HepG2 (cell line): ENCODE measurements around the gene CEP104. TPM values are rescaled to one million over a fixed set of nuclear protein-coding genes. Genes with fewer than 3 reads are reported as not detected.

Source experiments
- ATF4 ChIP-seq, 2 experiments: fragments of 450-650 bp in 1 of 2; sonication (generic) in 1 of 2; formaldehyde crosslinking; IDR thresholded peaks; 2 replicates each; pipeline versions ENCODE4 v1.5.0 to v1.8.0; 2020 to 2022; ENCODE audit warnings: mild to moderate bottlenecking in 1 of 2, missing genetic modification reagents in 1 of 2
- CCAR2 ChIP-seq: fragments of 200-400 bp; formaldehyde crosslinking; optimal IDR thresholded peaks from 2 replicates; pipeline ENCODE3; 2018; ENCODE audit warnings: low read depth, mild to moderate bottlenecking, low read length, moderate library complexity
- EHMT2 ChIP-seq: fragments of 200-600 bp; sonication (generic); IDR thresholded peaks from 2 replicates; pipeline ENCODE4 v1.7.0; 2017; ENCODE audit warnings: antibody characterized with exemption, low read depth, low read length, borderline replicate concordance
- HNF4A ChIP-seq: sonication (generic); formaldehyde crosslinking; IDR thresholded peaks from 2 replicates; pipeline ENCODE4 v1.4.0; 2020; ENCODE audit warnings: missing genetic modification reagents
- ISX ChIP-seq: sonication (generic); formaldehyde crosslinking; conservative IDR thresholded peaks from 2 replicates; pipeline ENCODE4 v1.5.0; 2020; ENCODE audit warnings: missing genetic modification reagents
- MEF2D ChIP-seq: sonication (generic); formaldehyde crosslinking; IDR thresholded peaks from 2 replicates; pipeline ENCODE4 v1.5.1; 2020; ENCODE audit warnings: mild to moderate bottlenecking, missing genetic modification reagents
- MYC ChIP-seq: sonication (generic); formaldehyde crosslinking; IDR thresholded peaks from 2 replicates; pipeline ENCODE4 v1.9.0; 2021; ENCODE audit warnings: missing genetic modification reagents, borderline replicate concordance
- REPIN1 ChIP-seq: sonication (generic); formaldehyde crosslinking; IDR thresholded peaks from 2 replicates; pipeline ENCODE4 v1.8.0; 2022; ENCODE audit warnings: missing genetic modification reagents, low read depth, mild to moderate bottlenecking, borderline replicate concordance
- SCMH1 ChIP-seq: sonication (generic); formaldehyde crosslinking; IDR thresholded peaks from 2 replicates; pipeline ENCODE4 v1.9.0; 2021; ENCODE audit warnings: missing genetic modification reagents, mild to moderate bottlenecking, borderline replicate concordance
- SETDB1 ChIP-seq: sonication (generic); formaldehyde crosslinking; IDR thresholded peaks from 2 replicates; pipeline ENCODE4 v1.5.1; 2020; ENCODE audit warnings: missing genetic modification reagents, mild to moderate bottlenecking, borderline replicate concordance
- SKIL ChIP-seq: sonication (generic); formaldehyde crosslinking; IDR thresholded peaks from 2 replicates; pipeline ENCODE4 v1.8.0; 2022; ENCODE audit warnings: missing genetic modification reagents, mild to moderate bottlenecking, moderate library complexity, borderline replicate concordance
- TFDP2 ChIP-seq: sonication (generic); formaldehyde crosslinking; IDR thresholded peaks from 2 replicates; pipeline ENCODE4 v1.4.0; 2020; ENCODE audit warnings: missing genetic modification reagents
- ZBED4 ChIP-seq: sonication (generic); formaldehyde crosslinking; IDR thresholded peaks from 2 replicates; pipeline ENCODE4 v1.4.0; 2020; ENCODE audit warnings: missing genetic modification reagents, borderline replicate concordance
- ZNF275 ChIP-seq: sonication (generic); formaldehyde crosslinking; IDR thresholded peaks from 2 replicates; pipeline ENCODE4 v1.8.0; 2022; ENCODE audit warnings: missing genetic modification reagents, mild to moderate bottlenecking, inconsistent platforms, borderline replicate concordance
- ZNF432 ChIP-seq: sonication (generic); formaldehyde crosslinking; IDR thresholded peaks from 2 replicates; pipeline ENCODE4 v1.5.0; 2020; ENCODE audit warnings: missing genetic modification reagents, mild to moderate bottlenecking, borderline replicate concordance
- ZNF451 ChIP-seq: sonication (generic); formaldehyde crosslinking; IDR thresholded peaks from 2 replicates; pipeline ENCODE4 v1.5.0; 2020; ENCODE audit warnings: mild to moderate bottlenecking, missing genetic modification reagents
- ZSCAN21 ChIP-seq: sonication (generic); formaldehyde crosslinking; IDR thresholded peaks from 2 replicates; pipeline ENCODE4 v1.8.0; 2022; ENCODE audit warnings: mild to moderate bottlenecking, missing genetic modification reagents, moderate library complexity, borderline replicate concordance
- polyA plus RNA-seq, 8 experiments: library from polyadenylated mRNA; depleted of rRNA in 3 of 8; stranded (reverse) in 7 of 8; unstranded in 1 of 8; fragments of >200 nt; fragmentation: Illumina TruSeq in 4 of 8; extraction: Trizol in 4 of 8; gene quantifications; 2 replicates each; pipeline versions ENCODE4 v1.2.1 to v1.2.3, GENCODE V29; 2011 to 2016; ENCODE audit warnings: low read depth in 4 of 8, missing spikeins in 1 of 8, mixed read lengths in 1 of 8; ENCODE audit not compliant: insufficient read depth in 1 of 8
- total RNA-seq, 5 experiments: library from RNA; depleted of rRNA; stranded (reverse); fragments of >200 nt; fragmentation: Illumina TruSeq; extraction: Trizol; gene quantifications; 2 replicates each; pipeline ENCODE4 v1.2.3, GENCODE V29; 2016; ENCODE audit warnings: low read depth in 1 of 5

Gene CEP104
- total and polyA plus RNA-seq, 2 of the 13 experiments (the other 11 are each of a cell fraction or from before 2014, with no cell fraction given) = 20.4 to 30.1 TPM

- 0 out of 4 replicates have a peak, but pooled peaks of 1 of the 2 experiments have one; percentile 45 for TF ChIP-seq ATF4 (CRISPR knock-in tag; IDR thresholded peaks at IDR 0.05)
- TF ChIP-seq ZBED4 = 0 out of 2 replicates have a peak, but pooled peaks have one; percentile 1
- no peak for TF ChIP-seq ZNF432 (CRISPR knock-in tag)
- TF ChIP-seq CCAR2 = no peak
- TF ChIP-seq ISX (CRISPR knock-in tag) = no peak
- no peak for TF ChIP-seq SCMH1 (CRISPR knock-in tag)
- TF ChIP-seq SKIL (CRISPR knock-in tag) = 0 out of 2 replicates have a peak, but pooled peaks have one; percentile 44
- TF ChIP-seq MEF2D (CRISPR knock-in tag) = peak; percentile 28; the same call in 1 of the 2 replicates
- TF ChIP-seq REPIN1 = peak; percentile 67; the same call in 1 of the 2 replicates
- peak; percentile 71 for TF ChIP-seq TFDP2
- TF ChIP-seq ZNF451 = 0 out of 2 replicates have a peak, but pooled peaks have one; percentile 9
- TF ChIP-seq HNF4A (CRISPR knock-in tag) = peak; percentile 49; the same call in 1 of the 2 replicates
- no peak for TF ChIP-seq SETDB1
- no peak for TF ChIP-seq ZNF275 (CRISPR knock-in tag)
- peak; percentile 61; the same call in 1 of the 2 replicates for TF ChIP-seq EHMT2
- peak; percentile 68; the same call in 1 of the 2 replicates for TF ChIP-seq ZSCAN21 (CRISPR knock-in tag)
- peak; percentile 67 for TF ChIP-seq MYC (CRISPR knock-in tag)
Measured at GRCh38 chr1:3900150-3900968, 43.3 kb upstream of the CEP104 start, which contains the start of gene C1orf174 (continued).
